Measurements from ENCODE around the gene FAM168A. TPM values are rescaled to one million over a fixed set of nuclear protein-coding genes. Genes with fewer than 3 reads are reported as not detected.

FAM168A gene
- total and polyA plus RNA-seq, 2 of the 8 experiments (the other 6 are each of a cell fraction or from before 2014, with no cell fraction given): 17.1 to 21.6 TPM

DNA sequence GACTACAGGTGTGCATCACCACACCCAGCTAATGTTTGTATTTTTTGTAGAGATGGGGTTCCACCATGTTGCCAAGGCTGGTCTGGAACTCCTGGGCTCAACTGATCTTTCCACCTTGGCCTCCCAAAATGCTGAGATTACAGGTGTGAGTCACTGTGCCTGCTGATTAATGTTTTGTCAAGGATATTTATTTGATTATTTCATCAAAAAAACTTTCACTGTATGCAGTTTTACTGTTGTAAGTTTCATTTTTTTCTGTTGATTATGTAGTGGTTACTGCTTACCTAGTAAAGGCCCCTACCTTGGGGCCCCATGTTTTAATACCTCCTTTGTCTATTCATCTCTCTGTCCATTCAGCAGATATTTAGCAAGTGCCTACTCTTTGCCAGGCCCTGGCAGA, 16.7 kb upstream of the FAM168A start:
- H3K27me3 ChIP-seq (replicated peaks in 1 of 4; ENCODE audit: control insufficient read depth in 3 of 4, extremely low read depth in 1 of 4, insufficient read depth in 3 of 4, low read length in 3 of 4): no peaks in the 10 kb centered on the region
- H3K27ac ChIP-seq (ENCODE audit: low read depth, low read length): no peak overlapping the region
- H4K20me1 ChIP-seq (replicated peaks in 1 of 2; ENCODE audit: control insufficient read depth in 1 of 2, insufficient read depth in 2 of 2, low read length in 2 of 2): no peaks in the 10 kb centered on the region
- H3K56ac ChIP-seq (replicated peaks; ENCODE audit: insufficient read length, low read depth, low read length): no peak overlapping the region
- H3K9ac ChIP-seq (replicated peaks in 1 of 4; ENCODE audit: extremely low read depth in 1 of 4, low read depth in 3 of 4, low read length in 3 of 4): no peak overlapping the region
- no peak overlapping the region for H3K4ac ChIP-seq (replicated peaks; ENCODE audit: insufficient read length, low read depth, low read length)
- no peak overlapping the region for H2BK120ac ChIP-seq (replicated peaks; ENCODE audit: low read depth, low read length)
- H3K36me3 ChIP-seq (ENCODE audit: control insufficient read depth in 2 of 4, insufficient read depth in 4 of 4, low read length in 3 of 4): no peaks in the 10 kb centered on the region
- no peak overlapping the region for H4K5ac ChIP-seq (ENCODE audit: insufficient read length, low read depth, low read length)
- H2BK15ac ChIP-seq (ENCODE audit: low read length): no peak overlapping the region
- H3K4me2 ChIP-seq (ENCODE audit: insufficient read depth in 1 of 2, low read depth in 2 of 2, low read length in 2 of 2): no peak overlapping the region
- no peak overlapping the region for H4K91ac ChIP-seq (replicated peaks; ENCODE audit: insufficient read length, low read length)
- no peak overlapping the region for H4K8ac ChIP-seq (ENCODE audit: extremely low read depth, insufficient read depth, low read length)
- ChIA-PET POLR2A (ENCODE audit: partially characterized antibody) (no interaction called here), CTCF (ENCODE audit: partially characterized antibody) (interaction anchor here (1.4 to 1.8 kb wide), 3 partner anchors 11 to 136 kb away, joined by 3 to 14 read pairs (median 7); no protein-coding TSS in a partner anchor)
- no peak overlapping the region for H2BK5ac ChIP-seq (ENCODE audit: low read depth, low read length)
- no peaks in the 10 kb centered on the region for H3K9me3 ChIP-seq (ENCODE audit: insufficient read depth in 2 of 2, low read depth in 1 of 2, low read length in 1 of 2)
- H2AFZ ChIP-seq (ENCODE audit: low read length): no peak overlapping the region
- no peak overlapping the region for H2AK5ac ChIP-seq (ENCODE audit: low read depth, low read length)
- H3K4me1 ChIP-seq (replicated peaks in 1 of 4; ENCODE audit: control insufficient read depth in 3 of 4, insufficient read depth in 4 of 4, low read length in 3 of 4): no peaks in the 10 kb centered on the region
- H3K18ac ChIP-seq (ENCODE audit: extremely low read depth, low read length): no peak overlapping the region
- no peak for DNase-seq (ENCODE audit: low read depth in 1 of 2, low spot score in 2 of 2)
- no peaks in the 10 kb centered on the region; the same call in 1 of the 2 replicates for H3K23me2 ChIP-seq (ENCODE audit: low read depth, low read length)
- H3K4me3 ChIP-seq (ENCODE audit: extremely low read depth in 1 of 4, insufficient read depth in 2 of 4, low read depth in 3 of 4, low read length in 4 of 4): no peak overlapping the region
- TF ChIP-seq SIRT6 (IDR thresholded peaks at IDR 0.05; ENCODE audit: low read length): no peak
- TF ChIP-seq SP2 (IDR thresholded peaks at IDR 0.05; ENCODE audit: low read length): no peak
- TF ChIP-seq BRCA1 (IDR thresholded peaks at IDR 0.05; ENCODE audit: low read depth, low read length): no peak
- TF ChIP-seq, protein P1, sequence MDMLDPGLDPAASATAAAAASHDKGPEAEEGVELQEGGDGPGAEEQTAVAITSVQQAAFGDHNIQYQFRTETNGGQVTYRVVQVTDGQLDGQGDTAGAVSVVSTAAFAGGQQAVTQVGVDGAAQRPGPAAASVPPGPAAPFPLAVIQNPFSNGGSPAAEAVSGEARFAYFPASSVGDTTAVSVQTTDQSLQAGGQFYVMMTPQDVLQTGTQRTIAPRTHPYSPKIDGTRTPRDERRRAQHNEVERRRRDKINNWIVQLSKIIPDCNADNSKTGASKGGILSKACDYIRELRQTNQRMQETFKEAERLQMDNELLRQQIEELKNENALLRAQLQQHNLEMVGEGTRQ (IDR thresholded peaks at IDR 0.05; ENCODE audit: low read length): no peak
- H3K23ac ChIP-seq (ENCODE audit: insufficient read length): no peak overlapping the region
- no peak for FAIRE-seq
- no peak overlapping the region for H2BK12ac ChIP-seq (ENCODE audit: low read depth, low read length)
- no peaks in the 10 kb centered on the region for H3K79me2 ChIP-seq (ENCODE audit: control insufficient read depth in 1 of 2, insufficient read depth in 2 of 2, low read length in 2 of 2)
- H3K79me1 ChIP-seq (ENCODE audit: low read depth, low read length): no peaks in the 10 kb centered on the region
- no peak overlapping the region for H2BK20ac ChIP-seq (ENCODE audit: low read length)
- no peak overlapping the region for H3K14ac ChIP-seq (ENCODE audit: insufficient read length)

All from H1 (cell line).